GM12872 (cell line): ENCODE results near the gene DDX1.
A peak's percentile ranks its signal among the peaks of the same experiment; 100 is the strongest.

Source experiments
- CTCF ChIP-seq: IDR thresholded peaks from 3 replicates; pipeline ENCODE4 v1.5.1; 2011; ENCODE audit warnings: low read depth, mild to moderate bottlenecking, low read length, moderate library complexity; ENCODE audit not compliant: insufficient read depth

The DDX1 gene

GRCh38 chr2:15591692-15592463 lies at the start of gene DDX1:
TSS of gene DDX1 (plus strand) at chr2:15591868. CDS start at chr2:15591934, 66 bp downstream.
- TF ChIP-seq CTCF = no peak

DNA sequence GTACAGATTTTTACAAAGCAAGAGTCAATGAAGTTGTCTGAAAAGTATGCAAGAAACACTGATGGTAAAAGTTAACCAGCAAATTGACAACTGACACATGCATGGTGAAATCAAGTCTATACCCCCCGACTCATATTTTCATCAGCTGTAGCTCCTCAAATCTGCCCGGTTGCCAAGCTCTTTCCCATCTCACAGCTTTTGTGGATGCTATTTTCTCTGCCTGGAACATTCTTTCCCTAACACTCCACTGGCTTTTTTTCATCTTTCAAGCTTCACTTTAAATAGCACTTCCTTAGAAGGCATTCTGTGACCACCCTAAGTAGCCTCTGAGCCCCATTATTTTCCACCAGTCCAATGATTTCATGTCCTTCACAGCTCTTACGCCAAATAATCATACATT lies 48.6 kb upstream of the DDX1 start:
- TF ChIP-seq CTCF = no peak

DNA sequence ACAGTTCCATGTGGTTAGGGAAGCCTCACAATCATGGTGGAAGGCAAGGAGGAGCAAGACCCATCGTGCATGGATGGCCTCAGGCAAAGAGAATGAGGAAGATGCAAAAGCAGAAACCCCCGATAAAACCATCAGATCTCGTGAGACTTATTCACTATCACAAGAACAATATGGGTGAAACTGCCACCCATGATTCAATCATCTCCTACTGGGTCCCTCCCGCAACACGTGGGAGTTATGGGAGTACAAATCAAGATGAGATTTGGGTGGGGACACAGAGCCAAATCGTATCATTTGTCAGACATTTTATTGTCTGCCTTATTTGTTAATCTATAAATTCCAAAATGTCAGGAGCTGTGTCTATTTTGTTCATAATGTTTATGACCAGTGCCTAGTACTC lies 48.1 kb upstream of the DDX1 start:
- no peak for TF ChIP-seq CTCF

DNA sequence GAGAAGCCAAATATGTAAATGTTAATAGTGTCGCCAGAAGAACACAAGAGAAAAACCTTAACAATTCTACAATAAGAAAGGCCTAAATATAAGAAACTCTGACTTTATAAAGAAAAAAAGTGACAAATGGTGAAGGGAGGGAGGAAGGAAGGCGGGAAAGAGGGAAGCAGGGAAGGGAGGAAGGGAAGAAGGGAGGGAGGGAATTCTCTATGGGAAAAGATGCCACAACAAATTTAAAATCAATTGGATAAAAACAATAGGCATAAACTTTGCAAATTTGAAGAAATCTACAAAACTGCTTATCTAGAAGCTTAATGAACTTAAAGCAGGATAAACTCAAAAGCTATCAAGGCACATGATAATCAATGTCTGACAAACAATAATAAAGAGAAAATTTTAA lies 47.4 kb upstream of the DDX1 start:
- no peak for TF ChIP-seq CTCF

GRCh38 chr2:15546297-15547098 lies 45.2 kb upstream of the DDX1 start:
- peak; percentile 38 for TF ChIP-seq CTCF

- TF ChIP-seq CTCF = no peak
Measured at GRCh38 chr2:15547115-15547876, 44.4 kb upstream of the DDX1 start.

- TF ChIP-seq CTCF = no peak
Measured at GRCh38 chr2:15548974-15549373, 42.7 kb upstream of the DDX1 start.
